Measurements from ENCODE around the gene ANKRD53. TPM values are rescaled to one million over a fixed set of nuclear protein-coding genes. Genes with fewer than 3 reads are reported as not detected.
"Not testable (repeated sequence)": the region's sequence is repeated elsewhere in the genome, so short reads cannot be mapped to it uniquely, and the experiment has no call there.

Gene ANKRD53
- polyA plus RNA-seq, 1 of the 3 experiments (the other 2 are of a cell fraction): 0.58 TPM

DNA sequence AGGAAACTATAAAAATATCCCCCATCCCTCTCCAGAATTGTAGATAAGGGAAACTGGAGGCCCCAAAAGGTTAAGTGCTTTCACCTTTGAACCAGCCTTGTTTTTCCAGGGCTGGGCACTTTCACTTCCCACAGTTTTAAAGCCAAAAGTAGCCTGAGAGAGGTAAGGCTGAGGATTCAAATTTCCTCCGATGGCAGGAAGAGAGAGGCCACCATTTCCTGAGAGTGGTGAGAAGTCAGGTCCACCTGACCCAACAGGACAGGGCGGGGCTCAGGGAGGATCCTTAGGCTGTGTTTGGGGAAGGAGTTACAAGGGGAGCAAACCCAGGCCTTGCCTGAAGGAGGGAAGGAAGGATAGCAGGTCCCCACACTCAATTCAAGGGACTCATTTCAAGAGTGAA, 20.9 kb downstream of the ANKRD53 start:
- Histone ChIP-seq H3K36me3 (replicated peaks in 1 of 2; ENCODE audit: control insufficient read depth in 1 of 2, insufficient read depth in 2 of 2, low read length in 1 of 2) (no peaks in the 10 kb centered on the region), H3K9ac (no peak overlapping the region), H3K27ac (ENCODE audit: low read depth in 2 of 2, low read length in 1 of 2) (no peak overlapping the region), H2AFZ (ENCODE audit: low read depth) (no peak overlapping the region), H3F3A (replicated peaks; ENCODE audit: insufficient read depth) (no peaks in the 10 kb centered on the region), H3K9me3 (no peaks in the 10 kb centered on the region), H4K20me1 (ENCODE audit: insufficient read depth) (no peaks in the 10 kb centered on the region), H3K4me3 (ENCODE audit: low read depth in 2 of 2, low read length in 1 of 2) (no peak overlapping the region), H3K4me2 (no peak overlapping the region), H3K79me2 (ENCODE audit: insufficient read depth) (peaks cover under 1% of the 10 kb centered on the region; the same call in 1 of the 2 replicates), H3K27me3 (ENCODE audit: insufficient read depth) (no peaks in the 10 kb centered on the region; the same call in 1 of the 2 replicates), H3K9me2 (no peaks in the 10 kb centered on the region), H3K4me1 (ENCODE audit: control insufficient read depth in 1 of 2, insufficient read depth in 2 of 2, low read depth in 1 of 2, low read length in 1 of 2) (peaks cover 0 to 3% of the 10 kb centered on the region in 2 experiments; a peak in 1 of 4 replicates)
- WGBS (ENCODE audit: low lambda C conversion rate): 19% methylated on average over 2 of the region's 2 CpGs
- ChIA-PET CTCF (no interaction called here), POLR2A (no interaction called here)
- TF ChIP-seq RAD21 (IDR thresholded peaks at IDR 0.05; ENCODE audit: low read length) (no peak), RXRA (IDR thresholded peaks at IDR 0.05; ENCODE audit: borderline replicate concordance, low read depth) (no peak), MXI1 (IDR thresholded peaks at IDR 0.05; ENCODE audit: low read depth, low read length) (no peak), RFX5 (IDR thresholded peaks at IDR 0.05; ENCODE audit: low read length) (no peak), NRF1 (IDR thresholded peaks at IDR 0.05; ENCODE audit: low read depth, low read length) (no peak), ELF1 (IDR thresholded peaks at IDR 0.05) (no peak), NFIC (IDR thresholded peaks at IDR 0.05; ENCODE audit: borderline replicate concordance) (no peak), YY1 (IDR thresholded peaks at IDR 0.05; ENCODE audit: low read depth) (no peak), SIN3A (IDR thresholded peaks at IDR 0.05; ENCODE audit: borderline replicate concordance, low read depth, low read length) (no peak), FOXJ3 (CRISPR knock-in tag; IDR thresholded peaks at IDR 0.05) (no peak), SMC3 (IDR thresholded peaks at IDR 0.05; ENCODE audit: low read depth, low read length) (no peak), TAF1 (IDR thresholded peaks at IDR 0.05; ENCODE audit: borderline replicate concordance, low read depth, low read length) (no peak), MEF2A (IDR thresholded peaks at IDR 0.05; ENCODE audit: borderline replicate concordance, low read depth) (no peak)
- TF ChIP-seq, protein P1, sequence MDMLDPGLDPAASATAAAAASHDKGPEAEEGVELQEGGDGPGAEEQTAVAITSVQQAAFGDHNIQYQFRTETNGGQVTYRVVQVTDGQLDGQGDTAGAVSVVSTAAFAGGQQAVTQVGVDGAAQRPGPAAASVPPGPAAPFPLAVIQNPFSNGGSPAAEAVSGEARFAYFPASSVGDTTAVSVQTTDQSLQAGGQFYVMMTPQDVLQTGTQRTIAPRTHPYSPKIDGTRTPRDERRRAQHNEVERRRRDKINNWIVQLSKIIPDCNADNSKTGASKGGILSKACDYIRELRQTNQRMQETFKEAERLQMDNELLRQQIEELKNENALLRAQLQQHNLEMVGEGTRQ (IDR thresholded peaks at IDR 0.05; ENCODE audit: borderline replicate concordance, low read depth, low read length): no peak
- TF ChIP-seq, protein P2, sequence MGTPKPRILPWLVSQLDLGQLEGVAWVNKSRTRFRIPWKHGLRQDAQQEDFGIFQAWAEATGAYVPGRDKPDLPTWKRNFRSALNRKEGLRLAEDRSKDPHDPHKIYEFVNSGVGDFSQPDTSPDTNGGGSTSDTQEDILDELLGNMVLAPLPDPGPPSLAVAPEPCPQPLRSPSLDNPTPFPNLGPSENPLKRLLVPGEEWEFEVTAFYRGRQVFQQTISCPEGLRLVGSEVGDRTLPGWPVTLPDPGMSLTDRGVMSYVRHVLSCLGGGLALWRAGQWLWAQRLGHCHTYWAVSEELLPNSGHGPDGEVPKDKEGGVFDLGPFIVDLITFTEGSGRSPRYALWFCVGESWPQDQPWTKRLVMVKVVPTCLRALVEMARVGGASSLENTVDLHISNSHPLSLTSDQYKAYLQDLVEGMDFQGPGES (IDR thresholded peaks at IDR 0.05; ENCODE audit: low read depth, low read length): no peak
- TF ChIP-seq, protein P3, sequence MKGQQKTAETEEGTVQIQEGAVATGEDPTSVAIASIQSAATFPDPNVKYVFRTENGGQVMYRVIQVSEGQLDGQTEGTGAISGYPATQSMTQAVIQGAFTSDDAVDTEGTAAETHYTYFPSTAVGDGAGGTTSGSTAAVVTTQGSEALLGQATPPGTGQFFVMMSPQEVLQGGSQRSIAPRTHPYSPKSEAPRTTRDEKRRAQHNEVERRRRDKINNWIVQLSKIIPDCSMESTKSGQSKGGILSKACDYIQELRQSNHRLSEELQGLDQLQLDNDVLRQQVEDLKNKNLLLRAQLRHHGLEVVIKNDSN (IDR thresholded peaks at IDR 0.05; ENCODE audit: borderline replicate concordance, low read depth): no peak
- TF ChIP-seq, protein P4, sequence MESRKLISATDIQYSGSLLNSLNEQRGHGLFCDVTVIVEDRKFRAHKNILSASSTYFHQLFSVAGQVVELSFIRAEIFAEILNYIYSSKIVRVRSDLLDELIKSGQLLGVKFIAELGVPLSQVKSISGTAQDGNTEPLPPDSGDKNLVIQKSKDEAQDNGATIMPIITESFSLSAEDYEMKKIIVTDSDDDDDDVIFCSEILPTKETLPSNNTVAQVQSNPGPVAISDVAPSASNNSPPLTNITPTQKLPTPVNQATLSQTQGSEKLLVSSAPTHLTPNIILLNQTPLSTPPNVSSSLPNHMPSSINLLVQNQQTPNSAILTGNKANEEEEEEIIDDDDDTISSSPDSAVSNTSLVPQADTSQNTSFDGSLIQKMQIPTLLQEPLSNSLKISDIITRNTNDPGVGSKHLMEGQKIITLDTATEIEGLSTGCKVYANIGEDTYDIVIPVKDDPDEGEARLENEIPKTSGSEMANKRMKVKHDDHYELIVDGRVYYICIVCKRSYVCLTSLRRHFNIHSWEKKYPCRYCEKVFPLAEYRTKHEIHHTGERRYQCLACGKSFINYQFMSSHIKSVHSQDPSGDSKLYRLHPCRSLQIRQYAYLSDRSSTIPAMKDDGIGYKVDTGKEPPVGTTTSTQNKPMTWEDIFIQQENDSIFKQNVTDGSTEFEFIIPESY (IDR thresholded peaks at IDR 0.05; ENCODE audit: borderline replicate concordance, low read depth): no peak
- TF ChIP-seq, protein P5, sequence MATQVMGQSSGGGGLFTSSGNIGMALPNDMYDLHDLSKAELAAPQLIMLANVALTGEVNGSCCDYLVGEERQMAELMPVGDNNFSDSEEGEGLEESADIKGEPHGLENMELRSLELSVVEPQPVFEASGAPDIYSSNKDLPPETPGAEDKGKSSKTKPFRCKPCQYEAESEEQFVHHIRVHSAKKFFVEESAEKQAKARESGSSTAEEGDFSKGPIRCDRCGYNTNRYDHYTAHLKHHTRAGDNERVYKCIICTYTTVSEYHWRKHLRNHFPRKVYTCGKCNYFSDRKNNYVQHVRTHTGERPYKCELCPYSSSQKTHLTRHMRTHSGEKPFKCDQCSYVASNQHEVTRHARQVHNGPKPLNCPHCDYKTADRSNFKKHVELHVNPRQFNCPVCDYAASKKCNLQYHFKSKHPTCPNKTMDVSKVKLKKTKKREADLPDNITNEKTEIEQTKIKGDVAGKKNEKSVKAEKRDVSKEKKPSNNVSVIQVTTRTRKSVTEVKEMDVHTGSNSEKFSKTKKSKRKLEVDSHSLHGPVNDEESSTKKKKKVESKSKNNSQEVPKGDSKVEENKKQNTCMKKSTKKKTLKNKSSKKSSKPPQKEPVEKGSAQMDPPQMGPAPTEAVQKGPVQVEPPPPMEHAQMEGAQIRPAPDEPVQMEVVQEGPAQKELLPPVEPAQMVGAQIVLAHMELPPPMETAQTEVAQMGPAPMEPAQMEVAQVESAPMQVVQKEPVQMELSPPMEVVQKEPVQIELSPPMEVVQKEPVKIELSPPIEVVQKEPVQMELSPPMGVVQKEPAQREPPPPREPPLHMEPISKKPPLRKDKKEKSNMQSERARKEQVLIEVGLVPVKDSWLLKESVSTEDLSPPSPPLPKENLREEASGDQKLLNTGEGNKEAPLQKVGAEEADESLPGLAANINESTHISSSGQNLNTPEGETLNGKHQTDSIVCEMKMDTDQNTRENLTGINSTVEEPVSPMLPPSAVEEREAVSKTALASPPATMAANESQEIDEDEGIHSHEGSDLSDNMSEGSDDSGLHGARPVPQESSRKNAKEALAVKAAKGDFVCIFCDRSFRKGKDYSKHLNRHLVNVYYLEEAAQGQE (IDR thresholded peaks at IDR 0.05; ENCODE audit: low read depth, low read length): no peak
- TF ChIP-seq, protein P6, sequence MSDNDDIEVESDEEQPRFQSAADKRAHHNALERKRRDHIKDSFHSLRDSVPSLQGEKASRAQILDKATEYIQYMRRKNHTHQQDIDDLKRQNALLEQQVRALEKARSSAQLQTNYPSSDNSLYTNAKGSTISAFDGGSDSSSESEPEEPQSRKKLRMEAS (IDR thresholded peaks at IDR 0.05; ENCODE audit: low read depth): no peak
- DNase-seq: no peak

DNA sequence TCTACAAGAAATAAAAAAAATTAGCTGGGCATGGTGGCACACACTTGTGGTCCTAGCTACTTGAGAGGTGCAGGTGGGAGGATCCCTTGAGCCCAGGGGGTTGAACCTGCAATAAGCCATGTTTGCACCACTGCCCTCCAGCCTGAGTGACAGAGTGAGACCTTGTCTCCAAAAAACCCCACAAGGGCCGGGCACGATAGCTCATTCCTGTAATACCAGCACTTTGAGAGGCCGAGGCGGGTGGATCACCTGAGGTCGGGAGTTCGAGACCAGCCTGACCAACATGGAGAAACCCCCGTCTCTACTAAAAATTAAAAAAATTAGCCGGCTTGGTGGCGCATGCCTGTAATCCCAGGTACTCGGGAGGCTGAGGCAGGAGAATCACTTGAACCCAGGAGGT, 21.5 kb downstream of the ANKRD53 start:
- H4K20me1 ChIP-seq (ENCODE audit: insufficient read depth); H3K4me3 ChIP-seq (ENCODE audit: low read depth in 2 of 2, low read length in 1 of 2); H3K9me3 ChIP-seq; H3K27me3 ChIP-seq (ENCODE audit: insufficient read depth); H3K36me3 ChIP-seq (replicated peaks in 1 of 2; ENCODE audit: control insufficient read depth in 1 of 2, insufficient read depth in 2 of 2, low read length in 1 of 2); DNase-seq; POLR2A ChIA-PET; H3K79me2 ChIP-seq (ENCODE audit: insufficient read depth); H3K4me1 ChIP-seq (ENCODE audit: control insufficient read depth in 1 of 2, insufficient read depth in 2 of 2, low read depth in 1 of 2, low read length in 1 of 2); H3F3A ChIP-seq (replicated peaks; ENCODE audit: insufficient read depth); H3K27ac ChIP-seq (ENCODE audit: low read depth in 2 of 2, low read length in 1 of 2); H3K9ac ChIP-seq; H3K9me2 ChIP-seq; H2AFZ ChIP-seq (ENCODE audit: low read depth); CTCF ChIA-PET; H3K4me2 ChIP-seq: not testable (repeated sequence)
- 84% methylated on average over 10 of the region's 10 CpGs for WGBS (ENCODE audit: low lambda C conversion rate)
